AG09319 (cell line): ENCODE results near the gene ITPKB.

Experiments
- DNase-seq: peaks from one replicate; pipeline ENCODE4 v3.0.0-alpha.2; 2010; ENCODE audit warnings: low read depth; ENCODE audit errors: extremely low read depth
- TF ChIP-seq, protein P1 (sequence below): IDR thresholded peaks from 2 replicates; pipeline ENCODE4 v1.5.1; 2011; ENCODE audit warnings: low read depth, mild to moderate bottlenecking, inconsistent platforms, low read length, moderate library complexity

Gene ITPKB

DNA sequence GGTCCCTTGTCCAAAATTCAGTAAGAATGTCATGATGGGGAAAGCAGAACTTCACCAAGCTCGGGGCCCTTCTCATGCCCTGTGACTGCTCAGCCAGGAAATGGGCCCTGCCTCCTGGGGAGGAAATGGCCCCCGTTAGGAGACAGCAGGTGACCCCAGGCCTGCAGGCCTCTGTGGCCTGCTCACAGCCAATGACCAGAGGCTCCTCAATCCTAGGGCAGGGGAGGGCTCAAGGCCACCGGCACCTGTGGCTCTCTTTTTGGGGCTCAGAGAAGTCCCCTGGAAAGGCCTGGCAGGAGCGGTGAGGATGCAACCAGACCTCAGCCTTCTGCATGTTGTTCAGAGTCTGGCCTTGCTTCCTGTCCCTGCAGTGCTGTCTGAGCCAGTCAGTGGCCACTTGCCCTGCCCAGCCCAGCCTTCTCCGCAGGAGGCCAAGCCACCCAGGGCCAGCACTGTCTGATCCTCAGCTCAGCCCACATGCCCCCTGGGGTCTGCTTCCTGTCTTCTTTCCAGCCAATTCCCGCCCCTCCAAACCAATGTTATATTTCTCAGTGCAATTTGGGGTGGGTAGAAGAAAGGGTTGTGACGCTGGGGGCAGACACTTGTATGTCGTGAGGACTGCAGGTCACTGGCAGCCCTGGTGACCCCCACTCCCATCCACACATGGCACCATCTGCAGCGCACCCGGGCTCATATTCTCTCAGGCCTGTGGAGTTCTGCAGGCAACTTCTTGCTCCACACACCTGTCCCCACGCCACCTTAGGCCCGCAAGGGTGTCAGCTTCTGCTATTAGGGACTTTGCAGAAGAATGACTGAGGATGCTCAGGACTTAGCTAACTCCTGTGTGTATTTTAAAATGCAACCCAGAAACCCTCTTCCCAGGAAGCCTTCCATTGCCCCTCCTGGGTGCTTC, 83.6 kb downstream of the ITPKB start:
- no peak for DNase-seq
- TF ChIP-seq, protein P1, sequence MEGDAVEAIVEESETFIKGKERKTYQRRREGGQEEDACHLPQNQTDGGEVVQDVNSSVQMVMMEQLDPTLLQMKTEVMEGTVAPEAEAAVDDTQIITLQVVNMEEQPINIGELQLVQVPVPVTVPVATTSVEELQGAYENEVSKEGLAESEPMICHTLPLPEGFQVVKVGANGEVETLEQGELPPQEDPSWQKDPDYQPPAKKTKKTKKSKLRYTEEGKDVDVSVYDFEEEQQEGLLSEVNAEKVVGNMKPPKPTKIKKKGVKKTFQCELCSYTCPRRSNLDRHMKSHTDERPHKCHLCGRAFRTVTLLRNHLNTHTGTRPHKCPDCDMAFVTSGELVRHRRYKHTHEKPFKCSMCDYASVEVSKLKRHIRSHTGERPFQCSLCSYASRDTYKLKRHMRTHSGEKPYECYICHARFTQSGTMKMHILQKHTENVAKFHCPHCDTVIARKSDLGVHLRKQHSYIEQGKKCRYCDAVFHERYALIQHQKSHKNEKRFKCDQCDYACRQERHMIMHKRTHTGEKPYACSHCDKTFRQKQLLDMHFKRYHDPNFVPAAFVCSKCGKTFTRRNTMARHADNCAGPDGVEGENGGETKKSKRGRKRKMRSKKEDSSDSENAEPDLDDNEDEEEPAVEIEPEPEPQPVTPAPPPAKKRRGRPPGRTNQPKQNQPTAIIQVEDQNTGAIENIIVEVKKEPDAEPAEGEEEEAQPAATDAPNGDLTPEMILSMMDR = no peak

DNA sequence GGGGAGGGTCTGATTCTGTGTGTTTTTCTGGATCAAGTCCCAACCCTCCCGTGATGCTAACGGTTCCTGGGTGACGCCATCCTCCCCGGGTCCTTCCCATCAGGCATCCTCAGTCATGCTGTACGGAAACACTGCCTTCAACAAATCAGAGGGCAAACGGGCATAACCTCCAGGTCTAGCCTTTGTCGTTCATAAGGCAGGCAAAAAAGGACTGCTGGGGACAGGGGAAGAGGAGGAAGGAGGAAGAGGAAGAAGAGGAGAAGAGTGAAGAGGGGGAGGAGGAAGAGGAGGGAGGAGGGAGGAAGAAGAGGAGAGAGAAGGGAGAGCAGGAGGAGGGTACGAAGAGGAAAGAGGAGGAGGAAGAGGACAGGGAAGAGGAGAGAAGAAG, 84.4 kb downstream of the ITPKB start:
- DNase-seq = no peak
- TF ChIP-seq, protein P1 = no peak

GRCh38 chr1:226654046-226654667, 84.9 kb downstream of the ITPKB start:
- no peak for DNase-seq
- TF ChIP-seq, protein P1 = no peak

GRCh38 chr1:226653311-226653921, 85.7 kb downstream of the ITPKB start:
- no peak for DNase-seq
- TF ChIP-seq, protein P1 = no peak

DNA sequence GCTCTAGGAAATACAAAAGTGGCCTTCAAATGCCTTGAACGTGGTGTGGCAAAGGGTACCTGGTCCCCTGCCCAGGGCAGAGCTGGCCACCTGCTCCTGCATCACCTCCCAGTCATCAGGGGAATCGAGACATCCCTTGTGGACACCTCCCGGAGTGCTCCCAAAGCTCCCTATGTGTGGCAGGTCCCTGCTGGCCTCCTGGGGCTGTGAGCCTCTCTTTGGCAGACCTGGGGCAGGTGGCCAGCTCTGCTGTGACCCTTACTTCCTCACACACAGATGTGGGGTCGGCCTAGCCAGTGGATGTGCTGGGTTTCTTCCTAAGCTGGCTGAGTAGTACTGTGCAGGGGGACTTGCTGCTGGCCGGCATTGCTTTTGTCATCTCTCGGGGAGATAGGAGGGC, 86.5 kb downstream of the ITPKB start:
- DNase-seq = no peak

DNA sequence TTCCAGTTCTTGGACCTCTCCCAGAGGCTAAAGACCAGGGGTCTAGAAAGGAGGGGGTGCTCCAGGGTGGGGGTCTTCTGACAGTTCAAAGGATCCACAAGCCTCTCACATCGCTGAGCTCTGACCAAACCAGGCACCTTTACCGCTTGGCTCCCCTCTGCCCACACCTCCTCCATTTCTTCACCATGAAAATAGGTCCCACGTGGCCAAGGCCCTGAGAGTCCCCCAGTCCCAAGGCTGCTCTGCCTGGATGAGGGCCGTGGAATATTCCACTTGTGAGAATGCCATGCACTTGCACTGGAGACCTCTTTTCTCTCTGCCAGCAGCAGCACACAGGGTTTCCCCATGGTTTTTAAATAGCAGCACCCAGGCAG, 87.4 kb downstream of the ITPKB start:
- no peak for DNase-seq
- TF ChIP-seq, protein P1 = no peak

More for the DNA sequence above, 86.5 kb downstream of the ITPKB start:
- TF ChIP-seq, protein P1 = no peak

DNA sequence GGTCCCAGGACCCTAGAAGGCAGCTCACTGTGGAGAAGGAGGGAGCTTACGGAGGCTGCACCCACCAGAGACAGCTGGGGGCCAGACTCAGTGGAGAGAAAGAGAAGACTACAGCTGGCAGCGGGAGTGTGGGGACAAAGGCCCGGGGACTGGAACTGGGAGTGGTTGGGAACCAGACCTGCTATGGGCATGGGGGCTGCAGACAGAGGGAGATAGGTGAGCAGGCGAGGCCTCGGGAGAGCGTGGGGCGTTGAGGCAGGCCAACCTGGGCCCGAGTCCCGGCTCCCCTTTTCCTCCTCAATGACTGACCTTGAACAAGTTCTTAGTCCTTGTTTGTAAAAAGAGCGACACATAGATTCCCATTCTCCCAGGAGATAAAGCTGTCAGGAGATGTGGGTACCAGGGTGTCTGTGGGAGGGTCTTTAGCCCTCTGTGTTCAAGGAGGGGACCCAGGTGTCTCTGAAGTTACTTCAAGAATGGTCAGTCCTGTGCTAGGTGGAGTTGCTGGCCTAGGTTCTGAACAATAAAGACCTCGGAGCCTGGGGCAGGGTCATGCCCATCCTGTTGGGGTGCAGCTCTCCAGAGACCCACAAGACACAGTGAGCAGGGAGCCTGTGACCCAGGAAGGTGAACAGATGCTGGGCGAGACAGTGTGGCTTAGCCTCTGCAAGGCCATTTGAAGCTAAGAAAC, 87.9 kb downstream of the ITPKB start:
- TF ChIP-seq, protein P1 = no peak
- DNase-seq = no peak
